ENCODE measurements around the gene NR1D1. TPM values are rescaled to one million over a fixed set of nuclear protein-coding genes. Genes with fewer than 3 reads are reported as not detected.
A peak's percentile ranks its signal among the peaks of the same experiment; 100 is the strongest.

Gene NR1D1
- total RNA-seq, 1 experiment from 2014 or later = 1.3 TPM

GRCh38 chr17:40072040-40072734 is 28.2 kb downstream of the NR1D1 start:
- H3K9me3 ChIP-seq = no peaks in the 10 kb centered on the region
- H3K4me3 ChIP-seq = no peak overlapping the region
- H3K27me3 ChIP-seq = no peaks in the 10 kb centered on the region
- peak; percentile 66 for DNase-seq
- H3K36me3 ChIP-seq = peaks cover 11% of the 10 kb centered on the region

GRCh38 chr17:40071313-40072039 is 28.9 kb downstream of the NR1D1 start:
- H3K27me3 ChIP-seq = no peaks in the 10 kb centered on the region
- H3K36me3 ChIP-seq = peaks cover 11% of the 10 kb centered on the region
- no peak overlapping the region for H3K4me3 ChIP-seq
- H3K9me3 ChIP-seq = no peaks in the 10 kb centered on the region
- peak; percentile 34 for DNase-seq

DNA sequence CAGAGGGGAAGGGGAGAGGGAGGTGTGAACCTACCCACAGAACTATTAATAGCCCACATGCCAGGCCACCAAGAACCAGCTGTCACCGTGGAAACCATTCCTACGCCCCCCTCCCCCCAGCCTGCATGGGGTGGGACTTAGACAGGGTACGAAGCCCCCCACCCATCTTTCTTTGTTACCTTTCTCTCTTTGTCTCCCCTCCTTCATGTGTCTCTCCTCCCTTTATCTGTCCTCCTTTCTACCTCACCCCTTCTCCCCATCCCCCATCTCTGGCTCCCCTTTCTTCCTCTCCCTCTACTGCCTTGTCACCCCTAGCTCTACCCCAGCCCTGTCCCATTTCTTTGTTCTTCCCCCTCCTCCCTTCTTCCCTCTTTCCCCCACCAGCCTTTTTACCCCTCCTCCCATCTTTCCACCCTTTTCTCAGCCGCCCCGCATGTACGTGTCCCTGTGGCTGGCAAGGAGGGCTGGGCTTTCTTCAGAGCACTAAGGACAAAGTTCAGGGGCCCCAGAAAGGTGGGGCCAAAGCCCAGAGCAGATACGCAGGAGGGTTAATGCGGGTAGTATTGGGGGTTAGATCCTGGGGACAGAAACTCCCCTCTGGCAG is 29.6 kb downstream of the NR1D1 start:
- DNase-seq = no peak
- Histone ChIP-seq H3K9me3 (no peaks in the 10 kb centered on the region), H3K4me3 (no peak overlapping the region), H3K27me3 (no peaks in the 10 kb centered on the region), H3K36me3 (peaks cover 6% of the 10 kb centered on the region)

GRCh38 chr17:40069751-40070708 is 30.4 kb downstream of the NR1D1 start:
- no peaks in the 10 kb centered on the region for H3K27me3 ChIP-seq
- H3K9me3 ChIP-seq = no peaks in the 10 kb centered on the region
- DNase-seq = peak; percentile 45
- H3K4me3 ChIP-seq = no peak overlapping the region
- no peaks in the 10 kb centered on the region for H3K36me3 ChIP-seq

DNA sequence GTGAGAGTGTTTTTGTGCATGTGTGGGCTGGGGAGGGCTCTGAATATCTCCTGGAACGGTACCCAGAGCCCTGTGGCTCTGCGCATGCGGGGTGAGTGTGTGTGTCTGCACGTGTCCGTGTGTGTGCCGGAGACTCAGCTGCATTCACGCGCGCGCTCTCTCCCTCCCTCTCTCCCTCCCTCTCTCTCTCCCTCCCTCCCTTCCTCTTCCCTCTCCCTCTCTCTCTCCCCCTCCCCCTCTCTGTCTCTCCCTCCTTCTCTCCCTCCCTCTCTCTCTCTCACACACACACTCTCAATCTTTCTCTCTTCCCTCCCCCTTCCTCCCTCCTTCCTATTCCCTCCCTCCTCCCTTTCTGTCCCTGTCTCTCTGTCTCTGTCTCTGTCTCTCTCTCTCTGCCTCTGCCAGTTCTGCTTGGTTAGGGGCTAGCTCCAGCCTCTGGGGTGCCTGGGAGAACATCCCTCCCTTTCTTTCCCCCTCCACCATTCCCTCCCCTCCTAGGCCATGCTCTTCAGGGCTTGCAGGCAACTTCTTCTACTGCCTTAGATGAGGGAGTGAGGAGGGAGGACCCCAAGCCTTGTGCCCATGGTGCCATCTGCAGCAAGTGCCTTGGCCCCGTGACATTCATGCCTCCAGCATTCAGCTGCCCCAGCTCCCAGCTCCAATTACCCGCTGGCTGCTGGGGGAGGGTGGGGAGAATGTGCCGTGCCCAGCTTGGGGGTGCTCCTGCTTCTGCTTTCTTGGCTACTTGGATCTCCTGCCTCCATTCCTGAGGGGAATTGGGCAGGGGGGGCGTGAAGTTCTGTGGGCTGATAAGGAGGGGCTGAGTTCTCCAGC is 31.3 kb downstream of the NR1D1 start:
- peak; percentile 85 for DNase-seq
- peak overlapping the region; percentile 12 for H3K4me3 ChIP-seq
- no peaks in the 10 kb centered on the region for H3K36me3 ChIP-seq
- H3K27me3 ChIP-seq = no peaks in the 10 kb centered on the region
- H3K9me3 ChIP-seq = no peaks in the 10 kb centered on the region

DNA sequence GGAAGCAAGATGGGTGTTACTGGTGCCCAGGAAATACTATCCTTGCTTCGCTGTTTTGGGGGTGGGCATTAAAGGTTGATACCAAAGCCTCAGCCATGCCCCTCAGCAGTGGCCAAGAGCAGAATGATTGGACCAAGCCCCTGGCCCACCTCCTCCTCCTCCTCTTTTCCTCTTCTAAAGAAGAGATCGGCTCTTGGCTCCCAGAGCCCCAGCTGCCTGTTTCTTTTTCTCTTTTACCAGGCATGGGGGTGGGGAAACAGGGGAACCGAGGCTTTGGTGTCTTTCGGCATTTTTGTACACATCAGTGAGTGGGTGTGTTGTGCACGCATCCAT is 31.8 kb downstream of the NR1D1 start:
- Histone ChIP-seq H3K36me3 (no peaks in the 10 kb centered on the region), H3K4me3 (peak overlapping the region; percentile 12), H3K9me3 (no peaks in the 10 kb centered on the region), H3K27me3 (no peaks in the 10 kb centered on the region)
- DNase-seq = no peak

DNA sequence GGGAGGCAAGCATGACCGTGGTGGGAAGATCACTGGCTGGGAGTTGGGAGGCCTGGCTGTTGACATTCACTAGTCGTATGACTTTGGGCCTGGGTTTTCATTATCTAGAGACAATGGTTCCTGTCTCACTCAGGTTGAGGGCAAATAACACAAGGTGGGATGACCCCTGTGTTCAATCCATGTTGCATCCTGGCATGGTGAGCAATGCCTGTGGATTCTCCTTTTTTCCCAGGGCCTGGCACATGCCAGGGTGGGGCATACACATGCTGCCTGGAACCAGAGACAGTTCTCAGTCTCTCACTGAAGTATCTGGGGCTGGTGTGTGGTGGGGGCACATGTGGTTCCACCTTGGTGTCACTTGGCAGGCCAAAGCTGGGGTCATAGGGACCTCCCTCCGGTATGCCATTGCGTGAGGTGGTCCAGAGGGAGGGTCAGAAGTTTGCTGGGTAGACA is 32.2 kb downstream of the NR1D1 start:
- DNase-seq = no peak
- H3K4me3 ChIP-seq = no peak overlapping the region

DNA sequence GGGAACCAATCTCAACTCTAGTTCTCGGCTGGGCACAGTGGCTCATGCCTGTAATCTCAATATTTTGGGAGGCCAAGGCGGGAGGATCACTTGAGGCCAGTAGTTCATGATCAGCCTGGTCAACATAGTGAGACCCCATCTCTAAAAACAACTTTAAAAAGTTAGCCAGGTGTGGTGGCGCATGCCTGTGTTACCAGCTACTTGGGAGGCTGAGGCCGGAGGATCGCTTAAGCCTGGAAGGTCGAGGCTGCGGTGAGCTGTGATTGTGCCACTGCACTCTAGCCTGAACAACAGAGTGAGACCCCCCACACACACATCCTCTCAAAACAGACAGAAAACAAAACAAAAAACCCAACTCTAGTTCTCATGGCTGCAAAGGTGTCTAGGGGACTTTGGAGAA is 32.7 kb downstream of the NR1D1 start:
- Histone ChIP-seq H3K36me3 (no peaks in the 10 kb centered on the region), H3K9me3 (no peaks in the 10 kb centered on the region)

More for the DNA sequence above, 32.2 kb downstream of the NR1D1 start:
- Histone ChIP-seq H3K9me3 (no peaks in the 10 kb centered on the region), H3K36me3 (no peaks in the 10 kb centered on the region), H3K27me3 (no peaks in the 10 kb centered on the region)

DNA sequence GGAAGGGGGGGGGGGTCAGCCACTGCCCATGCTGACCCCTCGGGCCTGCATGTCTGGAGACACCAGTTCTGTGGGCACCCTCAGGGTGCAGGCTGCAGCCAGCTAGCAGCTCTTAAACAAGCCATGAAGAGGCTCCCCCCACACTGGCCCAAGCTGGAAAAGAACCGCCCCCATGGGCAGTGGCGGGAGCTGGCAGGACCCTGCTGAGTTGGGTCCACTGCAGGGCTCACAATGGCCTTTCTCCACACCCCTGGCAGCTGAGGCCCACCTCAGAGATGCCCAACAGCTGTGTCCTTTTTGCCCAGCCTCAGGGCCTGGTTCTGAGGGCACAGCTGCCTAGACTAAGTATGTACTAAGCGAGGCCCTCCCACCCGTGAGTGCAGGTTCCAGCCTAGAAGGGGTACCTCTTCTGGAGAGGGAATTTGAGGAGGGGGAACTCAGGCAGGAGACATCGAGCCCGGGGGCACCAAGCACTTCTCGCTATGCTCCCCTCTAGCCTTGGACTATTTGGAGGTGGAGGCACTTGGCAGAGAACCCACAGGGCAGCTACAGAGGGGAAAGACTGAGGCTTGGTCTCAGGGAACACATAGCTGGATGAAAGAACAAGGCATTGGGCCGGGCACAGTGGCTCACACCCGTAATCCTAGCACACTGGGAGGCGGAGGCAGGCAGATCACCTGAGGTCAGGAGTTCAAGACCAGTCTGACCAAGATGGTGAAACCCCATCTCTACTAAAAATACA is 34.4 kb downstream of the NR1D1 start:
- Histone ChIP-seq H3K36me3 (no peaks in the 10 kb centered on the region), H3K9me3 (no peaks in the 10 kb centered on the region), H3K4me3 (no peak overlapping the region), H3K27me3 (no peaks in the 10 kb centered on the region)
- DNase-seq = no peak

More for the DNA sequence above, 32.7 kb downstream of the NR1D1 start:
- no peak for DNase-seq
- H3K4me3 ChIP-seq = no peak overlapping the region
- H3K27me3 ChIP-seq = no peaks in the 10 kb centered on the region

GRCh38 chr17:40064971-40065768 is 35.2 kb downstream of the NR1D1 start:
- no peak overlapping the region for H3K4me3 ChIP-seq
- DNase-seq = no peak

DNA sequence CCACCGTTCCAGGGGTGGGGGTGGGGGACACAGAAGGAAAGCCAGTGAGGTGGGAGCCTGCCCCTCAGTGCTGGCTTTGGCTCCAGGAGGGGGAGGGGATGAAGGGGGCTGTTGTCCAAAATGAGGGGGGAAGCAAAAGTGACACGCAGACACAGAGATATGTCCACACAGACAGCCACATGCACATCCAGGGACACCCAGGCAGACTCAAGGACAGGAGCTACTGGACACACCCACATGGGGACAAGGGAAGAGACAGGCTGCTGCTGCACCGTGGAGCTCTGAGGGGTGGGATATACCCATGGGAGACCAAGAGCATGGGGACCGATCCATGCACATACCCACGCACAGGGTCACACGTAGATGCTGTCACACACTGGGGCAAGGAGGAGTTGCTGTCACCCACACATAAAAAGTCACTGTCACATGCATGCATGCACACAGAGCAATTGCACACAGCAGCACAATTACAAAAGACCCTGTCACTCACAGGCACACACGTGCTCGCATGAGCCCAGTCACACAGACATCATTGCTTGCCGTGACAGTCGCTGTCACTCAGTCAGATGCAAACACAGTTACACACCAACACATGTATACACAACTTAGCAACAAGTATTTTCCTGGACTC is 36.4 kb downstream of the NR1D1 start:
- Histone ChIP-seq H3K9me3 (no peaks in the 10 kb centered on the region), H3K27me3 (no peaks in the 10 kb centered on the region), H3K4me3 (peak overlapping the region; percentile 98), H3K36me3 (no peaks in the 10 kb centered on the region)
- DNase-seq = no peak

More at GRCh38 chr17:40064971-40065768, 35.2 kb downstream of the NR1D1 start:
- H3K36me3 ChIP-seq = no peaks in the 10 kb centered on the region
- no peaks in the 10 kb centered on the region for H3K27me3 ChIP-seq
- H3K9me3 ChIP-seq = no peaks in the 10 kb centered on the region

DNA sequence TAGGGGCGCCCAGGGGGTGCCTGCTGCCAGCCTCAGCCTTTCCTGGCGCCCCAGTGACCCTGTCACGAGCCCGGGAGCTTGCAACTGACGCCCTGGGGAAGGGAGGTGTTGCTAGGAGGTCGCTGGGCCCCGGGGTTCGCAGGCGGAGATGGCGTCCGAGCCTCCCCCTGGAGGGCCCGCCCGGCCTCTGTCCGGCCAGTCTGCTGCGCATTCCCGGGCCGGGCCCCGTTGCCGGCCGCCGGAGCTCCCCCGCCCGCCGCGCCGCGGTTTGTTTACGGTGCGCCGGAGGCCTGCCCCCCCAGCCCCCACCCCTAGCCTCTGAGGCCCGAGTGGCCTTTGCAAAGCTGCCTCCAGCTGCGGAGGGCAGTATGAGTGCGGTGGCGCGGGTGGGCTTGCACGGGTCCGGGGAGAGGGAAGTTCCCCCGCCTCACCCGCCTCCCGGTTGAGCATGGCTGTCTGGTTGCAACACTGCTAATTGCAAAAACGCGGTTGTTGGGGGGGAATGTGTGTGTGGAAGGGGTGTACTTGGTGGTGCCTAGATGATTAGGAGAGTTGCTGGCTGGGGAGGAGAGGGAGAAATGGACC is 37.1 kb downstream of the NR1D1 start:
- Histone ChIP-seq H3K9me3 (no peaks in the 10 kb centered on the region), H3K27me3 (no peaks in the 10 kb centered on the region), H3K36me3 (no peaks in the 10 kb centered on the region), H3K4me3 (peak overlapping the region; percentile 98)
- peak; percentile 41 for DNase-seq

- peak; percentile 79 for DNase-seq
- Histone ChIP-seq H3K27me3 (no peaks in the 10 kb centered on the region), H3K36me3 (no peaks in the 10 kb centered on the region), H3K4me3 (peak within 1 kb of the TSS; percentile 98), H3K9me3 (no peaks in the 10 kb centered on the region)
Measured at GRCh38 chr17:40062329-40063186, 37.8 kb downstream of the NR1D1 start, which contains the start of gene THRA. THRA (plus strand) TSS chr17:40062965; CDS start chr17:40074489, 11,524 bp downstream.
